Measurements from ENCODE around the gene CPXM1. TPM values are rescaled to one million over a fixed set of nuclear protein-coding genes. Genes with fewer than 3 reads are reported as not detected.

Gene CPXM1
- total RNA-seq, 1 experiment from 2014 or later, result 0.17 TPM

DNA sequence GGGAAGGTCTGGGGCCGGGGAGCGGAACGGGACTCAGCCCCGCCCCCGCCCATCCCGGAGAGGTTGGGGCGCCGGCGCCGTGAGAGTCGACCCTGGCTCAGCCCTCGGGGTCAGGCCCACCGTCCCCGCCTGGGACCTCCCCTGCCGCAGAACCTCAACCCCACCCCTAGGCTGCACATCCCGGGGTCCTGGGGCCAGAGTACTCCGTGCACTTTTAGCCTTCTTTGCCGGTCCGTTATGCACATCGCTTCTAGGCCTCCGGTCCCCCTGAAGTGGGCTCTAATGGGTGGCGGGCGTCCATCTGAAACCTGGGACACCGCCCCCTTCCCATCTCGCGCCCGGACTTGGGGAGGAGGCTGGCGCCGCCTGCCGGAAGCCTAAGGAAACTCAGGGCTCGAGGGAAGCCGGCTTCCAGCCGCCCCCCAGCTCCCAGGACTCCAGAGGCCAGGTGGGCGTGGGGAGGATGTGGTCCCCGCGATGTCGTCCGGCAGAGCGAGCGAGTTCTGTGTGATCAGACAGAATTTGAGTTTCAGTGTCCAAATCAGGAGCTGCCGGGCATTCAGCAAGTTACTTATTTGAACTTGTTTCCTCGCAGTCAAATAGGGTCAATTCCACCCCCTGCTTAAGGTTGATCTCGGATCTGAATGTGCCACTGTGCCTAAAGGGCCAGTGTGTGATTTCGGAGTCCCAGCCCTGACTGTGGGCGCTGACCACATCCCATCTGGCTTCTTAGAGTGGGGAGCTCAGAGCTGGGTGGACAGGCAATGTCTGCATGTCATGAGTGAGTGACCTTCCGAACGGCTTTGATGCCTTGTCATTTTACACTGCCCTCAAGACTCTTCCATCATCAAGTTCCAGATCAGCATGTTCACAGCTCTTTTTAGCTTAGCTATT is 47.6 kb downstream of the CPXM1 start:
- Histone ChIP-seq H3K79me2 (ENCODE audit: insufficient read depth, low read length) (no peaks in the 10 kb centered on the region), H3K9me3 (ENCODE audit: control insufficient read depth in 1 of 2, insufficient read depth in 1 of 2, low read depth in 1 of 2, low read length in 2 of 2) (no peaks in the 10 kb centered on the region), H3K4me1 (ENCODE audit: control insufficient read depth in 1 of 2, insufficient read depth in 2 of 2, low read length in 2 of 2) (peaks cover 0 to 22% of the 10 kb centered on the region in 2 experiments; a peak in 2 of 4 replicates), H3K27me3 (ENCODE audit: insufficient read depth, low read length) (no peaks in the 10 kb centered on the region), H3K9me2 (ENCODE audit: insufficient read depth) (no peaks in the 10 kb centered on the region), H3K4me3 (replicated peaks in 1 of 2; ENCODE audit: low read depth in 1 of 2, low read length in 2 of 2) (peak overlapping the region; percentile 61 to 73), H3K36me3 (ENCODE audit: control insufficient read depth in 1 of 2, insufficient read depth in 2 of 2, low read length in 2 of 2) (no peaks in the 10 kb centered on the region), H2AFZ (ENCODE audit: low read depth, low read length, poor library complexity, severe bottlenecking) (no peak overlapping the region), H3K4me2 (ENCODE audit: low read length) (peak overlapping the region; percentile 100), H3K27ac (ENCODE audit: low read depth, low read length) (peak overlapping the region; percentile 53; the same call in 1 of the 2 replicates), H3K9ac (ENCODE audit: low read length) (peak overlapping the region; percentile 57), H4K20me1 (ENCODE audit: insufficient read depth) (no peaks in the 10 kb centered on the region)
- RAD21 ChIA-PET (ENCODE audit: low non-redundant PET in 1 of 2, low total read pairs in 2 of 2, uncharacterized antibody in 2 of 2, unreplicated experiment in 2 of 2), result interaction anchor here in 1 of 2 experiments (0.6 kb wide), 1 partner anchor 248 kb away, joined by 3 read pairs; no protein-coding TSS in a partner anchor
- ATAC-seq (peak; percentile 78), DNase-seq (ENCODE audit: low read depth, low spot score) (peak; percentile 31)
- POLR2A ChIA-PET, result no interaction called here
- intact Hi-C loops (cut with micrococcal nuclease), result no loop called here
- BruUV-seq (replicated peaks), result no TSS peak
- CTCF ChIA-PET, result interaction anchor here (0.7 to 2.6 kb wide), 12 partner anchors 9 to 248 kb away, joined by 3 to 17 read pairs (median 4); partner anchors contain the start of genes PCED1A and VPS16
- TF ChIP-seq JUND (IDR thresholded peaks at IDR 0.05) (no peak), YY1 (IDR thresholded peaks at IDR 0.05; ENCODE audit: extremely low read depth, insufficient replicate concordance, low read depth, low read length) (peak; percentile 46), RAD21 (IDR thresholded peaks at IDR 0.05; ENCODE audit: low read depth) (peak; percentile 52)
- TF ChIP-seq, protein P1, sequence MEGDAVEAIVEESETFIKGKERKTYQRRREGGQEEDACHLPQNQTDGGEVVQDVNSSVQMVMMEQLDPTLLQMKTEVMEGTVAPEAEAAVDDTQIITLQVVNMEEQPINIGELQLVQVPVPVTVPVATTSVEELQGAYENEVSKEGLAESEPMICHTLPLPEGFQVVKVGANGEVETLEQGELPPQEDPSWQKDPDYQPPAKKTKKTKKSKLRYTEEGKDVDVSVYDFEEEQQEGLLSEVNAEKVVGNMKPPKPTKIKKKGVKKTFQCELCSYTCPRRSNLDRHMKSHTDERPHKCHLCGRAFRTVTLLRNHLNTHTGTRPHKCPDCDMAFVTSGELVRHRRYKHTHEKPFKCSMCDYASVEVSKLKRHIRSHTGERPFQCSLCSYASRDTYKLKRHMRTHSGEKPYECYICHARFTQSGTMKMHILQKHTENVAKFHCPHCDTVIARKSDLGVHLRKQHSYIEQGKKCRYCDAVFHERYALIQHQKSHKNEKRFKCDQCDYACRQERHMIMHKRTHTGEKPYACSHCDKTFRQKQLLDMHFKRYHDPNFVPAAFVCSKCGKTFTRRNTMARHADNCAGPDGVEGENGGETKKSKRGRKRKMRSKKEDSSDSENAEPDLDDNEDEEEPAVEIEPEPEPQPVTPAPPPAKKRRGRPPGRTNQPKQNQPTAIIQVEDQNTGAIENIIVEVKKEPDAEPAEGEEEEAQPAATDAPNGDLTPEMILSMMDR (IDR thresholded peaks at IDR 0.05 in 2 of 3, conservative IDR thresholded peaks at IDR 0.05 in 1 of 3; ENCODE audit: borderline replicate concordance in 1 of 3, insufficient read depth in 1 of 3, low read depth in 2 of 3, low read length in 2 of 3), result peak; percentile 77 to 95 (median 92)
- TF ChIP-seq, protein P2, sequence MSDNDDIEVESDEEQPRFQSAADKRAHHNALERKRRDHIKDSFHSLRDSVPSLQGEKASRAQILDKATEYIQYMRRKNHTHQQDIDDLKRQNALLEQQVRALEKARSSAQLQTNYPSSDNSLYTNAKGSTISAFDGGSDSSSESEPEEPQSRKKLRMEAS (IDR thresholded peaks at IDR 0.05), result no peak
